WERI-Rb-1 (cell line): ENCODE measurements around the gene ZBTB34.
A peak's percentile ranks its signal among the peaks of the same experiment; 100 is the strongest.

Experiments
- DNase-seq: peaks from one replicate; pipeline ENCODE4 v3.0.0-alpha.2; 2020
- H3K27ac ChIP-seq: fragments of 250-450 bp; sonication (Bioruptor Pico); 2 replicates; pipeline ENCODE4 v1.5.1; 2020; ENCODE audit warnings: mild to moderate bottlenecking, moderate library complexity
- H3K27me3 ChIP-seq: fragments of 250-450 bp; sonication (Bioruptor Pico); 2 replicates; pipeline ENCODE4 v1.5.1; 2021; ENCODE audit warnings: mild to moderate bottlenecking, low read depth, moderate library complexity; ENCODE audit not compliant: insufficient read depth, severe bottlenecking
- H3K36me3 ChIP-seq: fragments of 250-450 bp; sonication (Bioruptor Pico); 2 replicates; pipeline ENCODE4 v1.5.1; 2020; ENCODE audit warnings: mild to moderate bottlenecking, moderate library complexity
- H3K4me3 ChIP-seq: 2 replicates; pipeline ENCODE4 v1.5.1; 2011; ENCODE audit warnings: low read depth, mild to moderate bottlenecking, control low read depth, low read length
- H3K9me3 ChIP-seq: fragments of 250-450 bp; sonication (Bioruptor Pico); 2 replicates; pipeline ENCODE4 v1.5.1; 2021; ENCODE audit warnings: mild to moderate bottlenecking, moderate library complexity; ENCODE audit not compliant: severe bottlenecking
- TF ChIP-seq, protein P1 (sequence below): IDR thresholded peaks from 2 replicates; pipeline ENCODE4 v1.5.1; 2011; ENCODE audit warnings: low read depth, mild to moderate bottlenecking, control low read depth, inconsistent platforms, low read length

ZBTB34 gene

DNA sequence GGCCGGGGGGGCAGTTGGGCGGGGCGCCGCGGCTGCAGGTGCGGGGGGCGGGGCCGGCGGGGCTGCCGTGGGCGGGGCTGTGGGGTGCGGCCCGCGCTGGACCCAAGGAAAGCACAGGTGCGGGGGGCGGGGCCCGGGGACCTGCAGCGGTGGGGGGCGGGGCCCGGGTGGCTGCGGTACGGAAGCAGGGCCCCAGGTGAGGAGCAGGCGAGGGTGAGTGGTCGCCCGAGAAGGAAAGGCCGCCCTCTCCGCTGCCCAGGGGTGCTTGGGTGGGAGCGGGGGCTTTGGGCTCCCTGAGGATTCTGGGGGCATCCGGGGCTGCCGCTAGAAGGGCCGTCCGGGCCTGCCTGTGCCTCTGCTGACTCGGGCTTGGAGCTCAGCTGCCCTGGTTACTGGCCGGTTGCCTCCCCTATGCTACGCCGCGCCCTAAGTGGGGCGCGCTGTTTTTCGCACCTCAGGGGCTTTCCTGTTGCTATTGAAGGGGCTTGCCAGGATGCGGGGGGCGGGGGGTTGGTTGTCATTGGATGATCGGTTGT lies 54.9 kb downstream of the ZBTB34 start:
- Histone ChIP-seq H3K9me3 (no peaks in the 10 kb centered on the region), H3K27ac (no peak overlapping the region), H3K4me3 (0 out of 2 replicates have a peak overlapping the region, but pooled peaks have one; percentile 6), H3K36me3 (peaks cover 2% of the 10 kb centered on the region; the same call in 1 of the 2 replicates), H3K27me3 (no peaks in the 10 kb centered on the region)
- TF ChIP-seq, protein P1, sequence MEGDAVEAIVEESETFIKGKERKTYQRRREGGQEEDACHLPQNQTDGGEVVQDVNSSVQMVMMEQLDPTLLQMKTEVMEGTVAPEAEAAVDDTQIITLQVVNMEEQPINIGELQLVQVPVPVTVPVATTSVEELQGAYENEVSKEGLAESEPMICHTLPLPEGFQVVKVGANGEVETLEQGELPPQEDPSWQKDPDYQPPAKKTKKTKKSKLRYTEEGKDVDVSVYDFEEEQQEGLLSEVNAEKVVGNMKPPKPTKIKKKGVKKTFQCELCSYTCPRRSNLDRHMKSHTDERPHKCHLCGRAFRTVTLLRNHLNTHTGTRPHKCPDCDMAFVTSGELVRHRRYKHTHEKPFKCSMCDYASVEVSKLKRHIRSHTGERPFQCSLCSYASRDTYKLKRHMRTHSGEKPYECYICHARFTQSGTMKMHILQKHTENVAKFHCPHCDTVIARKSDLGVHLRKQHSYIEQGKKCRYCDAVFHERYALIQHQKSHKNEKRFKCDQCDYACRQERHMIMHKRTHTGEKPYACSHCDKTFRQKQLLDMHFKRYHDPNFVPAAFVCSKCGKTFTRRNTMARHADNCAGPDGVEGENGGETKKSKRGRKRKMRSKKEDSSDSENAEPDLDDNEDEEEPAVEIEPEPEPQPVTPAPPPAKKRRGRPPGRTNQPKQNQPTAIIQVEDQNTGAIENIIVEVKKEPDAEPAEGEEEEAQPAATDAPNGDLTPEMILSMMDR, result no peak
- DNase-seq, result peak; percentile 71

DNA sequence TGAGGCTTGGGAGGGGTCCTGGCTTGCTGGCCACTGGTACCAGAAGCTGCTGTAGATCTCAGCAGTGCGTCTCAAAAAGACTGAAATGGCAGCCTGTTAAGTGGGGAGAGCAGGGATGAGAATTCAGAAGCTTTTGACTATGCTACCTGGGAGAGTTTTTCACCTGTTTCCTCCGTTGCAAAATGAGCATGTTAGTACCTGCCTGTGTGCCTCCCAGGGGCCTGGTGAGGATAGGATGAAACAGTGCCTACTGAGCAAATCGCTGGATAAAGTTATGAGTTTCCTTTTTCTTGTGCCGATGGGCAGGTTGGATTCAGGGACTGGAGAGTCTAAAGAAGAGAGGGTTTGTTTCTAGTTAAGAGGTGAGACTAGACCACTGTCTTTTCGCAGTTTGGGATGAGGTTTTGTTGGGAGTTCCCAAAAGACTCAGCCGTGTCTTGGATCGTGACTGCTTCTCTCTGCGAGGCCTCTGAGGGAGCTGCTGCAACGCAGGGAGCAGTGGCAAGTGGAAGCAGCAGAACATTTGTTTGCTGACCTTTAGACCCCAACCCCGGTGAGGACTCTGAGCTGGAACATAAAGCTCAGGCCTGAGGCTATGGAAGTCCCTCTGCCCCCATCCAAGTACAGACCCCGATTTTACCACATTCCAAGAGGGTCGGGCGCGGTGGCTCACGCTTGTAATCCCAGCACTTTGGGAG lies 55.6 kb downstream of the ZBTB34 start:
- no peaks in the 10 kb centered on the region for H3K27me3 ChIP-seq
- no peak overlapping the region for H3K4me3 ChIP-seq
- TF ChIP-seq, protein P1, result no peak
- H3K27ac ChIP-seq, result no peak overlapping the region
- no peak for DNase-seq
- H3K36me3 ChIP-seq, result peaks cover 2% of the 10 kb centered on the region; the same call in 1 of the 2 replicates
- no peaks in the 10 kb centered on the region for H3K9me3 ChIP-seq

GRCh38 chr9:126916909-126917308 lies 56.5 kb downstream of the ZBTB34 start:
- H3K27me3 ChIP-seq, result no peaks in the 10 kb centered on the region
- peaks cover 2% of the 10 kb centered on the region; the same call in 1 of the 2 replicates for H3K36me3 ChIP-seq
- H3K9me3 ChIP-seq, result no peaks in the 10 kb centered on the region
- H3K27ac ChIP-seq, result no peak overlapping the region
- TF ChIP-seq, protein P1, result peak; percentile 74
- peak; percentile 65 for DNase-seq
- no peak overlapping the region for H3K4me3 ChIP-seq

DNA sequence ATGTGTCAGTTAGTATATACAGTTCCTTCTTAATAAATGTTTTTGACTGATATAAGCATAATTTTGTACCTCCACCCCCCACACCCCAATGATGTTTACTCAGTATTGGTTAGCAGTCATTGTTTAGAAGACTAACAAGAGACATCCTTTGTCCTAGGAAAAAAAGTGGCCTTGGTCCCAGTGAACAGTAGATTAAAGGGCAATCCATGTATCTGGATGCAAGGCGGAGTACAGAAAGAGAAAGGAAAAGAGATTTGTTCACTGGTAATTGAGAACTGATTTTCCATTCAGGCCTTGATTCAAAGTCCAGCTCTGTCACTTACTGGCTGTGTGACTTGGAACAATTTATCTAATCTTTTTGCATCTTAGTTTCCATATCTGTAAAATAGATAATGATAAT lies 58.8 kb downstream of the ZBTB34 start:
- H3K9me3 ChIP-seq, result no peaks in the 10 kb centered on the region
- DNase-seq, result no peak
- peaks cover 2% of the 10 kb centered on the region; the same call in 1 of the 2 replicates for H3K36me3 ChIP-seq
- TF ChIP-seq, protein P1, result no peak
- no peak overlapping the region for H3K4me3 ChIP-seq
- H3K27ac ChIP-seq, result no peak overlapping the region
- H3K27me3 ChIP-seq, result no peaks in the 10 kb centered on the region

DNA sequence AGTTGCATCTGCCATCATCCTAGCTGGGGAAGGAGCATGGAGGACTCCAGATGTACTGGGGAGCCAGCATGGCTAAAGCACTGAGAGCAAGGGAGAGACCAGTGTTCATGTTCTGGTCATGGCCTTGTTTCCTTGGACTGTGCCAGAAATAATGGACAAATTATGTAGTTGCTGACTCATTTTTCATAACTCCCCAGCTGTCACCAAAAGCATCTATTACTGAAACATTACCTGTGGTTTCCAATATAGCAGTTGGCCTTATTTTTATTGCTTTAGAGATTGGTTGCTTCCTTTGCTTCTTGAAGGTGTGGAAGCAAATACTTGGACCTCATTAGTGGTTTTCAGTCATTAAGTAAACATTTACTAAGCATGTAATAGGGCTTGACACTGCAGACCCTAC lies 65.4 kb downstream of the ZBTB34 start:
- H3K27ac ChIP-seq, result no peak overlapping the region
- no peak overlapping the region for H3K4me3 ChIP-seq
- H3K36me3 ChIP-seq, result no peaks in the 10 kb centered on the region
- no peaks in the 10 kb centered on the region for H3K9me3 ChIP-seq
- TF ChIP-seq, protein P1, result no peak
- no peaks in the 10 kb centered on the region for H3K27me3 ChIP-seq
- peak; percentile 26 for DNase-seq
